Measurements from ENCODE around the gene TPP2. TPM values are rescaled to one million over a fixed set of nuclear protein-coding genes. Genes with fewer than 3 reads are reported as not detected.

The TPP2 gene
- total RNA-seq, 4 donors from 2014 or later, result 24.5 to 32.2 (median 26.8) TPM

DNA sequence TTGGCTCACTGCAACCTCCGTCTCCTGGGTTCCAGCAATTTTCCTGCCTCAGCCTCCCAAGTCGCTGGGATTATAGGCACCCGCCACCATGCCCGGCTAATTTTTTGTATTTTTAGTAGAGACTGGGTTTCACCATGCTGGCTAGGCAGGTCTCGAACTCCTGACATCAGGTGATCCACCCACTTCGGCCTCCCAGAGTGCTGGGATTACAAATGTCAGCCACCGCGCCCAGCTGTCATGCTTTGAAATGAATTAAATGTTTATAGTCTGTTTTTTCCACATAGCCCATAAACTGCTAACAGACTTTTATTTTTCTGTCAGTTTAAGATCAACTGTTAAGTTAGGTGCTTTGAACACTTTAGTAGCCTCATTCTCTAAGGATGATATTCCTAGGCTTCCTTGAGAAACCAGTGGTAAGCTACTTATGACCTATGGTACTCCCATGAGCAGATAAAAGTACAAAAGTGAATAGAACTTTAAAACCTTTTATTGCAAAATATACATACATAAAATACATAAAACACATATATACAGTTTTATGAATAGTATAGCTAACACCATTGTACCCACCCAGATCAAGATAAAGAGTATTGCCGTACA is 13.6 kb downstream of the TPP2 start:
- WGBS, 2 donors, result 90 to 97% methylated on average over 9 of the region's 9 CpGs
- DNase-seq (ENCODE audit: low spot score in 2 of 2), result no peak
- intact Hi-C loops (cut with DNase I; ENCODE audit: low total_unique reads), result no loop called here
- H3K4me3 ChIP-seq (ENCODE audit: low read depth, poor library complexity, severe bottlenecking), result no peak overlapping the region
- TF ChIP-seq, protein P1, sequence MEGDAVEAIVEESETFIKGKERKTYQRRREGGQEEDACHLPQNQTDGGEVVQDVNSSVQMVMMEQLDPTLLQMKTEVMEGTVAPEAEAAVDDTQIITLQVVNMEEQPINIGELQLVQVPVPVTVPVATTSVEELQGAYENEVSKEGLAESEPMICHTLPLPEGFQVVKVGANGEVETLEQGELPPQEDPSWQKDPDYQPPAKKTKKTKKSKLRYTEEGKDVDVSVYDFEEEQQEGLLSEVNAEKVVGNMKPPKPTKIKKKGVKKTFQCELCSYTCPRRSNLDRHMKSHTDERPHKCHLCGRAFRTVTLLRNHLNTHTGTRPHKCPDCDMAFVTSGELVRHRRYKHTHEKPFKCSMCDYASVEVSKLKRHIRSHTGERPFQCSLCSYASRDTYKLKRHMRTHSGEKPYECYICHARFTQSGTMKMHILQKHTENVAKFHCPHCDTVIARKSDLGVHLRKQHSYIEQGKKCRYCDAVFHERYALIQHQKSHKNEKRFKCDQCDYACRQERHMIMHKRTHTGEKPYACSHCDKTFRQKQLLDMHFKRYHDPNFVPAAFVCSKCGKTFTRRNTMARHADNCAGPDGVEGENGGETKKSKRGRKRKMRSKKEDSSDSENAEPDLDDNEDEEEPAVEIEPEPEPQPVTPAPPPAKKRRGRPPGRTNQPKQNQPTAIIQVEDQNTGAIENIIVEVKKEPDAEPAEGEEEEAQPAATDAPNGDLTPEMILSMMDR (IDR thresholded peaks at IDR 0.05), result no peak
- TF ChIP-seq POLR2A (IDR thresholded peaks at IDR 0.05), result no peak

DNA sequence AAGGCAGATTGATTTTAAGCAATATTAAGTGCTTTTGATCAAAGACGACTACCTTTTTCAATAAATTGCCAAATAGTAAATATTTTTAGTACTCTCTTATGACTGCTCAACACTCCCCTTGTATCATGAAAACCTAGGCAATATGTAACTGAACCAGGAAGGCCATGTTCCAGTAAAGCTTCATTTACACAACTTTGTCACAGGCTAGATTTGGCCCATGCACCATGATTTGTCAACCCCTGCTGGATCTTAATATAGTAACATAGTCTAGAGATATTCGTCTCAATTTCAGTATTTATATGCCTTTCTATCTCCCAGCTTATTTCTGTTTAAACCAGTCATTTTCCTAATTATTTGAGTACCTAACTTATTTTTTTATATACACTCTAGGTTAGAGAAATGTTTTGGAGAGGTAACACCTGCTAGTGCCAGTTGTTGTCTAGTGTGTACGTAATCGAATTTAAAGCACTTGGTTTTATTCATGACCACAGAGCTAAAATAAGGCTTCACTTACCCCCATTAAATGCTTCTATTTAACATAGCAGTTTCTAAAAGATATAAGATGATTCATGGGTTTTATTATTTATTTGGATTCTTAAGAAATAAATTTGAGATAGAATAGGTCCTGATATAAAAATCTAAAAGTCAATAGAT is 21.0 kb downstream of the TPP2 start:
- 95% methylated on average over 4 of the region's 4 CpGs for WGBS, 2 donors
- TF ChIP-seq, protein P1 (IDR thresholded peaks at IDR 0.05), result no peak
- no peak for TF ChIP-seq POLR2A (IDR thresholded peaks at IDR 0.05)
- no peak for DNase-seq (ENCODE audit: low spot score in 2 of 2)
- no peak overlapping the region for H3K4me3 ChIP-seq (ENCODE audit: low read depth, poor library complexity, severe bottlenecking)
- intact Hi-C loops (cut with DNase I; ENCODE audit: low total_unique reads), result no loop called here

DNA sequence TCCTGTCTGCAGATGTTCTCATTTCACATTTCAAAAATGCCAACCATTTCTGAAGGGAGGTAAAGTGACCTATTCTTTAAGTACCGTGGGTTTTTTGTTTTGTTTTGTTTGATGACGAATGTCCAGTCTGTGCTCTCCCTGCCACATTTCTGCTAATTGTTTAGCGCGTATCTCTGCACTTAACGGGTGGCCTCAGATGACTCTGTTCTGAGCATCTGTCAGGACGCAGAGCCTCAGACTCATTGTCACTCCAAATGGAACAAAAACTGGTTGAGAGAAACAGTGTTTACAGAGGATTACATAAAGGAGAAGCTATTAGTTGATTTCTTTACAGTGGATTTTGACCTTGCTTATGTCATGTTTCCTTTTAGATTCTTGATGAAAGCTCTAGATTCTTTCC is 23.7 kb downstream of the TPP2 start:
- intact Hi-C loops (cut with DNase I; ENCODE audit: low total_unique reads), result no loop called here
- no peak overlapping the region for H3K4me3 ChIP-seq (ENCODE audit: low read depth, poor library complexity, severe bottlenecking)
- TF ChIP-seq, protein P1 (IDR thresholded peaks at IDR 0.05), result no peak
- TF ChIP-seq POLR2A (IDR thresholded peaks at IDR 0.05), result no peak
- 94 to 95% methylated on average over 6 of the region's 6 CpGs for WGBS, 2 donors
- DNase-seq (ENCODE audit: low spot score in 2 of 2), result no peak

DNA sequence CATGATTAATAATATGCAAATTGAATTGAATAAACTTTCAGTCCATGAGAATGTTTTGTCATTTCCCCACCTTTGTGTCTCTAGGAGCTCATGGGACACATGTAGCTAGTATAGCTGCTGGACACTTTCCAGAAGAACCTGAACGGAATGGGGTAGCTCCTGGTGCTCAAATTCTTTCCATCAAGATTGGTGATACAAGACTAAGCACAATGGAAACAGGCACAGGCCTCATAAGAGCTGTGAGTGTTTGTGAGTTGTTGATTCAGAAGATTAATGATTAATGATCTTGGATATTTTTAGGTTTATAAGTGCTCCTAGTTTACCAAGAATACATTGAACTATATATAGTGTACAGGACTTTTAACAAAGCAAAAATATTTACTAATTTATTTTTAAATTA is 30.1 kb downstream of the TPP2 start:
- no peak for DNase-seq (ENCODE audit: low spot score in 2 of 2)
- intact Hi-C loops (cut with DNase I; ENCODE audit: low total_unique reads), result no loop called here
- 73 to 75% methylated on average over 1 of the region's 1 CpG for WGBS, 2 donors
- no peak overlapping the region for H3K4me3 ChIP-seq (ENCODE audit: low read depth, poor library complexity, severe bottlenecking)
- TF ChIP-seq, protein P1 (IDR thresholded peaks at IDR 0.05), result no peak
- no peak for TF ChIP-seq POLR2A (IDR thresholded peaks at IDR 0.05)

DNA sequence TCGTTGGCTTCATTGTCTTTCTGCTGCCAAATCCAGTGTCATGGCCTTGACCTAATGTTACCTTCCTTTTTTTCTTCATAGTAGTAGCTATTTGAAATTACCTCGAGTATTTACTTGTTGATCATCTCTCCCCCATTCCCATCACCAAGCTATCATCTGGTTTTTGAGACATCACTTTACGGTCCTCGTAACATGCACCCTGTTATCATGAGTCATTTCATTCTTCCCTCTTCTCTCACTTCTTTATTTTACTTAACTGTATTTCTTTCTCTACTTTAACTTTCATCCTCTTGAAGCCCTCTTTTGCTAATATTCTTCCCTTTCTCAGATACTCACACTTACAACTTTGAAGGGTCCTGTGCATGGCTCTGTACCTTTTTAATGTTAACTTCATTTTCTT is 31.8 kb downstream of the TPP2 start:
- no peak for DNase-seq (ENCODE audit: low spot score in 2 of 2)
- no peak overlapping the region for H3K4me3 ChIP-seq (ENCODE audit: low read depth, poor library complexity, severe bottlenecking)
- TF ChIP-seq, protein P1 (IDR thresholded peaks at IDR 0.05), result no peak
- no peak for TF ChIP-seq POLR2A (IDR thresholded peaks at IDR 0.05)
- 92% methylated on average over 4 of the region's 4 CpGs for WGBS, 2 donors
- intact Hi-C loops (cut with DNase I; ENCODE audit: low total_unique reads), result no loop called here
